ENCODE measurements around the gene COL11A1.
"Not testable (repeated sequence)": the region's sequence is repeated elsewhere in the genome, so short reads cannot be mapped to it uniquely, and the experiment has no call there.

The COL11A1 gene

DNA sequence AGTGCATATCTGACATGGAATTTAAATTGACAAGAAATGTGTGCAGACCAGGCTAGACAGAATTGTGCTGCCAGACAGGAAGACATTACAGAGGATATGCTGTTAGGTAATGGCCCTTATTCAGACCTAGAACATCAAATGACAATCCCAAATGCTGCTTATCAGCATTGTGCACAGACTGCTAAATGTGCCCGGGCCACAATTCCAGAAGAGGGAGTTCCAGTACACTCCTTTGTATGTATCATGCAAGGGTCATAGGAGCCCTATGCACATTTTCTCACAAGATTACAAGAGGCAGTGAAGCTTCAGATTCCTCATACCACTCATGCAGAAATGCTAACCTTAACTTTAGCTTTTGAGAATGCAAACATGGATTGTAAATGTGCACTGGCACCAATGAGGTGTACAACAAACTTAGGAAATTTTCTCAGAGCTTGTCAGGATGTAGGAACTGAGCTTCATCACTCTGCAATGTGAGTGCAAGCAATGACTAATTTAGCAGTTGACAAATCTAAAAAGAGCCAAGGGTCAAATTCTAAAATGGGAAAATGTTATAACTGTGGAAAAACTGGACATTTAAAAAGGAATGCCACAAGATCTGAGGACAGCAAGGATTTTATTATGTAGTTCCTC lies 273.5 kb downstream of the COL11A1 start:
- DNase-seq (ENCODE audit: low spot score) = no peak

DNA sequence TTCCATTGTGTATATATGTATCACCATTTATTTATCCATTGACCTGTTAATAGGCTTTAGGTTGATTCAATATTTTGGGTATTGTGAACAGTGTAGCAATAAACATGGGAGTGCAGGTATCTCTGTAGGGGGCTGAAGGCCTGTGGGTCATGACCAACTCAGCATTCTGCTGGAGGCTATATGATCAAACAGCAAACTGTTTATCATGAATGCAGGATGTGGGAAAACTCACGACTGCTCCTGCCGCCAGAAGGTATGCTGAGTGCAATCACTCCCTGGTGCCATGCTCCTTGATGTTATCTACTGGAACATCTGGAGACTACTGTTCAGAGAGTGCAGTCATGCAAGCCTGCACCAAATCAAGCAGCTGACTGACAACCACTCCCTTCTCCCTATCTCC lies 275.2 kb downstream of the COL11A1 start:
- DNase-seq (ENCODE audit: low spot score) = no peak

DNA sequence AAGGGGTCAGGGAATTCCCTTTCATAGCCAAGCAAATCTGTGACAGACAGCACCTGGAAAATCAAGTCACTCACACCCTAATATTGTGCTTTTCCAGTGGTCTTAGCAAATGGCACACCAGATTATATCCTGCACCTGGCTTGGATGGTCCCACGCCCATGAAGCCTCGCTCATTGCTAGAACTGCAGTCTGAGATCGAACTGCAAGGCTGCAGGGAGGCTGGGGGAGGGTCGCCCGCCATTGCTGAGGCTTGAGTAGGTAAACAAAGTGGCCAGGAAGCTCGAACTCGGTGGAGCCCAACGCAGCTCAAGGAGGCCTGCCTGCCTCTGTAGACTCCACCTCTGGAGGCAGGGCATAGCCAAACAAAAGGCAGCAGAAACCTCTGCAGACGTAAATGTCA lies 281.6 kb downstream of the COL11A1 start:
- DNase-seq (ENCODE audit: low spot score) = not testable (repeated sequence)
